Panc1 (cell line): ENCODE results near the gene GSDMA. TPM values are rescaled to one million over a fixed set of nuclear protein-coding genes. Genes with fewer than 3 reads are reported as not detected.

Source experiments
- ATAC-seq: fragments of 200-7000 bp; cut with Tn5 transposase; 2 replicates; pipeline ENCODE4 v1.9.1; 2020; ENCODE audit warnings: mild to moderate bottlenecking, moderate library complexity
- BruUV-seq: library from RNA; stranded (reverse); fragments of 400-500 nt; replicated peaks from 2 replicates; lab custom pipeline; 2021; lab: Mats Ljungman, UMichigan
- CTCF ChIA-PET: fragments of 300-600 bp; sonication (Branson Sonifier 250); formaldehyde crosslinking; loops from one replicate; lab custom pipeline; 2022; ENCODE audit warnings: antibody characterized with exemption; lab: Charles Lee
- POLR2A ChIA-PET: fragments of 300-600 bp; sonication (Branson Sonifier 250); formaldehyde crosslinking; loops from one replicate; lab custom pipeline; 2022; ENCODE audit warnings: antibody characterized with exemption; lab: Charles Lee
- DNase-seq: peaks from one replicate; pipeline ENCODE4 v3.0.0-alpha.2; 2010; ENCODE audit warnings: low read depth, low spot score
- H3K27ac ChIP-seq: 2 replicates; pipeline ENCODE4 v1.5.1; 2011; ENCODE audit warnings: mild to moderate bottlenecking, low read length, inconsistent platforms
- H3K27me3 ChIP-seq: fragments of 200-500 bp; sonication (Bioruptor generic); 2 replicates; pipeline ENCODE4 v1.6.0; 2014; ENCODE audit warnings: low read length, inconsistent platforms; ENCODE audit not compliant: control insufficient read depth, insufficient read depth
- H3K36me3 ChIP-seq: fragments of 200-500 bp; sonication (Bioruptor generic); 2 replicates; pipeline ENCODE4 v1.5.1; 2014; ENCODE audit warnings: inconsistent platforms, mild to moderate bottlenecking, low read length, moderate library complexity; ENCODE audit not compliant: control insufficient read depth, insufficient read depth
- H3K4me1 ChIP-seq: 2 replicates; pipeline ENCODE4 v1.5.1; 2011; ENCODE audit warnings: inconsistent platforms, mild to moderate bottlenecking, low read length, moderate library complexity; ENCODE audit not compliant: control insufficient read depth, insufficient read depth
- H3K4me3 ChIP-seq, 2 experiments: 2 replicates each; pipeline ENCODE4 v1.5.1; 2011 to 2012; ENCODE audit warnings: low read depth in 2 of 2, low read length in 2 of 2, mild to moderate bottlenecking in 2 of 2, inconsistent platforms in 1 of 2, moderate library complexity in 1 of 2
- H3K9me3 ChIP-seq: fragments of 200-500 bp; sonication (Bioruptor generic); 2 replicates; pipeline ENCODE4 v1.5.1; 2014; ENCODE audit warnings: low read depth, mild to moderate bottlenecking, inconsistent platforms, low read length, moderate library complexity; ENCODE audit not compliant: control insufficient read depth, insufficient read depth
- POLR2AphosphoS5 ChIP-seq: IDR thresholded peaks from 2 replicates; pipeline ENCODE4 v1.6.1; 2012; ENCODE audit warnings: mild to moderate bottlenecking, low read depth, low read length, moderate library complexity
- SIN3A ChIP-seq: IDR thresholded peaks from 2 replicates; pipeline ENCODE4 v1.6.1; 2012; ENCODE audit warnings: low read depth, mild to moderate bottlenecking, low read length, moderate library complexity, borderline replicate concordance; ENCODE audit not compliant: insufficient read depth
- TCF7L2 ChIP-seq: IDR thresholded peaks from 2 replicates; pipeline ENCODE4 v1.6.1; 2011; ENCODE audit warnings: mild to moderate bottlenecking, low read depth, low read length, inconsistent platforms
- in situ Hi-C: cut with HindIII; loops from 2 replicates; pipeline ENCODE4 v1.10.0; 2016; ENCODE audit warnings: low sequenced_read_pairs, low pct_unique_long_range_greater_than_20kb
- intact Hi-C: fragments of 100-400 bp; cut with micrococcal nuclease; formaldehyde crosslinking; loops from one replicate; pipeline ENCODE4 v1.10.0; 2022; ENCODE audit not compliant: unreplicated experiment
- total RNA-seq: library from RNA; stranded (reverse); gene quantifications from one replicate; pipeline ENCODE4 v1.2.1, GENCODE V29; 2021; ENCODE audit not compliant: unreplicated experiment
- TF ChIP-seq, protein P1 (sequence below): fragments of 450-650 bp; IDR thresholded peaks from 2 replicates; pipeline ENCODE4 v1.5.1; 2017; ENCODE audit warnings: mild to moderate bottlenecking
- TF ChIP-seq, protein P2 (sequence below), 2 experiments: IDR thresholded peaks; 2 replicates each; pipeline ENCODE4 v1.6.1; 2011 to 2012; ENCODE audit warnings: low read depth in 2 of 2, control low read depth in 1 of 2, low read length in 1 of 2, mild to moderate bottlenecking in 1 of 2, moderate library complexity in 1 of 2; ENCODE audit not compliant: insufficient read depth in 1 of 2

GSDMA gene
- total RNA-seq, 1 experiment from 2014 or later, result not detected

DNA sequence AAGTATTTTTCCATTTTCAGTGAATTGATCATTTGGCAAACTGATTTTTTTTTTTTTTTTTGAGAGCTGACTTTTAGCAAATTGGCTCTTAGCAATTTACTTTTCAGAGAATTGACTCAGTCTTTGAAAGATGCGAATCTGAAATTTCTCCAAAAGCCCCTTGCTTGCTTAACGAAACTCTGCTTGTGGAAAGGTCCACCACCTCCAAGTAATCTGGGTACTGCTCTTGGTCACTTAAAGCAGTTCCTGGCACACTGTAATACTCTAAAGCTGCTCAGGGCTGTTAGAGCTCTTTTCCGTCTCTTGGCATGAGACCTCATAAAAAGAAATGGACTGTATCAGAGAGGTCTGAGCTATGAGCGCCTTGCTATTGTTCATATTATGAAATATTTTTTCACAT is 47.2 kb upstream of the GSDMA start:
- no peak for ATAC-seq
- no TSS peak for BruUV-seq
- POLR2A ChIA-PET, result interaction anchor here (0.6 kb wide), 1 partner anchor 330 kb away, joined by 3 read pairs; no protein-coding TSS in a partner anchor
- Histone ChIP-seq H3K9me3 (no peaks in the 10 kb centered on the region), H3K4me3 (no peak overlapping the region), H3K36me3 (no peaks in the 10 kb centered on the region), H3K27ac (no peak overlapping the region), H3K27me3 (no peaks in the 10 kb centered on the region), H3K4me1 (no peaks in the 10 kb centered on the region)
- TF ChIP-seq SIN3A (no peak), POLR2AphosphoS5 (no peak), TCF7L2 (no peak)
- TF ChIP-seq, protein P1, sequence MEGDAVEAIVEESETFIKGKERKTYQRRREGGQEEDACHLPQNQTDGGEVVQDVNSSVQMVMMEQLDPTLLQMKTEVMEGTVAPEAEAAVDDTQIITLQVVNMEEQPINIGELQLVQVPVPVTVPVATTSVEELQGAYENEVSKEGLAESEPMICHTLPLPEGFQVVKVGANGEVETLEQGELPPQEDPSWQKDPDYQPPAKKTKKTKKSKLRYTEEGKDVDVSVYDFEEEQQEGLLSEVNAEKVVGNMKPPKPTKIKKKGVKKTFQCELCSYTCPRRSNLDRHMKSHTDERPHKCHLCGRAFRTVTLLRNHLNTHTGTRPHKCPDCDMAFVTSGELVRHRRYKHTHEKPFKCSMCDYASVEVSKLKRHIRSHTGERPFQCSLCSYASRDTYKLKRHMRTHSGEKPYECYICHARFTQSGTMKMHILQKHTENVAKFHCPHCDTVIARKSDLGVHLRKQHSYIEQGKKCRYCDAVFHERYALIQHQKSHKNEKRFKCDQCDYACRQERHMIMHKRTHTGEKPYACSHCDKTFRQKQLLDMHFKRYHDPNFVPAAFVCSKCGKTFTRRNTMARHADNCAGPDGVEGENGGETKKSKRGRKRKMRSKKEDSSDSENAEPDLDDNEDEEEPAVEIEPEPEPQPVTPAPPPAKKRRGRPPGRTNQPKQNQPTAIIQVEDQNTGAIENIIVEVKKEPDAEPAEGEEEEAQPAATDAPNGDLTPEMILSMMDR, result no peak
- TF ChIP-seq, protein P2, sequence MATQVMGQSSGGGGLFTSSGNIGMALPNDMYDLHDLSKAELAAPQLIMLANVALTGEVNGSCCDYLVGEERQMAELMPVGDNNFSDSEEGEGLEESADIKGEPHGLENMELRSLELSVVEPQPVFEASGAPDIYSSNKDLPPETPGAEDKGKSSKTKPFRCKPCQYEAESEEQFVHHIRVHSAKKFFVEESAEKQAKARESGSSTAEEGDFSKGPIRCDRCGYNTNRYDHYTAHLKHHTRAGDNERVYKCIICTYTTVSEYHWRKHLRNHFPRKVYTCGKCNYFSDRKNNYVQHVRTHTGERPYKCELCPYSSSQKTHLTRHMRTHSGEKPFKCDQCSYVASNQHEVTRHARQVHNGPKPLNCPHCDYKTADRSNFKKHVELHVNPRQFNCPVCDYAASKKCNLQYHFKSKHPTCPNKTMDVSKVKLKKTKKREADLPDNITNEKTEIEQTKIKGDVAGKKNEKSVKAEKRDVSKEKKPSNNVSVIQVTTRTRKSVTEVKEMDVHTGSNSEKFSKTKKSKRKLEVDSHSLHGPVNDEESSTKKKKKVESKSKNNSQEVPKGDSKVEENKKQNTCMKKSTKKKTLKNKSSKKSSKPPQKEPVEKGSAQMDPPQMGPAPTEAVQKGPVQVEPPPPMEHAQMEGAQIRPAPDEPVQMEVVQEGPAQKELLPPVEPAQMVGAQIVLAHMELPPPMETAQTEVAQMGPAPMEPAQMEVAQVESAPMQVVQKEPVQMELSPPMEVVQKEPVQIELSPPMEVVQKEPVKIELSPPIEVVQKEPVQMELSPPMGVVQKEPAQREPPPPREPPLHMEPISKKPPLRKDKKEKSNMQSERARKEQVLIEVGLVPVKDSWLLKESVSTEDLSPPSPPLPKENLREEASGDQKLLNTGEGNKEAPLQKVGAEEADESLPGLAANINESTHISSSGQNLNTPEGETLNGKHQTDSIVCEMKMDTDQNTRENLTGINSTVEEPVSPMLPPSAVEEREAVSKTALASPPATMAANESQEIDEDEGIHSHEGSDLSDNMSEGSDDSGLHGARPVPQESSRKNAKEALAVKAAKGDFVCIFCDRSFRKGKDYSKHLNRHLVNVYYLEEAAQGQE (IDR thresholded peaks at IDR 0.05; ENCODE audit: insufficient read depth in 1 of 2, low read depth in 2 of 2, low read length in 1 of 2), result no peak
- no peak for DNase-seq
- intact Hi-C loops, result no loop called here
- in situ Hi-C loops, result no loop called here
- CTCF ChIA-PET, result interaction anchor here (0.8 kb wide), 1 partner anchor 42 kb away, joined by 8 read pairs; no protein-coding TSS in a partner anchor

DNA sequence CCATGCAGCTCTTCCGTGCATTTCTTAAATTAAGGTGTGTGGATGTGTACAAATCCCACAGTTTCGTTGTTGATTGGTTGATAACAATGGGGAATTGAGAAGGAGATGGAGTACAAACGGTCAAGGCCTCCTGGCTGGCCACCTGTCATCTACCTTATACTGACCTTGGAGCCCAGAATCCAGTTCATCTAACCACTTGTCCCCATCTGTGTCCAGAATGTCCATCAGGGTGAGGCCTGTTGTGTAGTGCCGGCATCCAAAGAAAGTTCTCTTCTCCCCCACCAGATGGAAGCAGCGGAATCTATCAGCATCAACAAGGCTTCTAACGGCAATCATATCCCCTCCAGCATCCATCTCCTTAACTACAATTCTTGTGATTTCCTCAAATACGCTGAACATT is 45.9 kb upstream of the GSDMA start:
- H3K4me3 ChIP-seq, result no peak overlapping the region
- POLR2A ChIA-PET, result no interaction called here
- CTCF ChIA-PET, result interaction anchor here (0.7 kb wide), 1 partner anchor 224 kb away, joined by 3 read pairs; the partner anchor contains the start of gene CASC3
- no peaks in the 10 kb centered on the region for H3K27me3 ChIP-seq
- DNase-seq, result no peak
- ATAC-seq, result no peak; the same call in 1 of the 2 replicates
- no peak overlapping the region for H3K27ac ChIP-seq
- in situ Hi-C loops (no loop called here), intact Hi-C loops (no loop called here)
- no peaks in the 10 kb centered on the region for H3K9me3 ChIP-seq
- no TSS peak for BruUV-seq
- no peaks in the 10 kb centered on the region for H3K36me3 ChIP-seq
- no peak for TF ChIP-seq TCF7L2
- TF ChIP-seq, protein P2 (IDR thresholded peaks at IDR 0.05; ENCODE audit: insufficient read depth in 1 of 2, low read depth in 2 of 2, low read length in 1 of 2), result no peak
- TF ChIP-seq POLR2AphosphoS5, result no peak
- TF ChIP-seq, protein P1, result no peak
- TF ChIP-seq SIN3A, result no peak
- no peaks in the 10 kb centered on the region for H3K4me1 ChIP-seq
